GM19438 (cell line): ENCODE results near the gene MANBA.
"Not testable (repeated sequence)": the region's sequence is repeated elsewhere in the genome, so short reads cannot be mapped to it uniquely, and the experiment has no call there.

Experiments
- ATAC-seq: cut with Tn5 transposase; IDR thresholded peaks from one replicate; pipeline ENCODE4 v1.9.1; 2021; ENCODE audit warnings: low read depth; ENCODE audit not compliant: unreplicated experiment

The MANBA gene

DNA sequence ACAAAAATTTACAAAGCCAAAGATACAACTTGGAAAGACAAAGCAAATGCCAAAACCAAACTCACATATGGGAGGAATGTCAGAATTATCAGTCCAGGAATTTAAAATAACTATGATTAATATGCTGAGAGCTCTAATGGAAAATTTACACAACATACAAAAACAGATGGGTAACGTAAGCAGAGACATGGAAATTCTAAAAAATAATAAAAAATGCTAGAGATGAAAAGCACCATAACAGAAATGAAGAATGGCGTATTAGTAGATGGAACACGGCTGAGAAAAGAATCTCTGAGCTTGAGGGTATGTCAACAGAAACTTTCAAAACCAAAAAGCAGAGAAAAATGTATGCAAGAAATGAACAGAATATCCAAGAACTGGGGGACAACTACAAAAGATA is 4.1 kb upstream of the MANBA start:
- no peak for ATAC-seq

DNA sequence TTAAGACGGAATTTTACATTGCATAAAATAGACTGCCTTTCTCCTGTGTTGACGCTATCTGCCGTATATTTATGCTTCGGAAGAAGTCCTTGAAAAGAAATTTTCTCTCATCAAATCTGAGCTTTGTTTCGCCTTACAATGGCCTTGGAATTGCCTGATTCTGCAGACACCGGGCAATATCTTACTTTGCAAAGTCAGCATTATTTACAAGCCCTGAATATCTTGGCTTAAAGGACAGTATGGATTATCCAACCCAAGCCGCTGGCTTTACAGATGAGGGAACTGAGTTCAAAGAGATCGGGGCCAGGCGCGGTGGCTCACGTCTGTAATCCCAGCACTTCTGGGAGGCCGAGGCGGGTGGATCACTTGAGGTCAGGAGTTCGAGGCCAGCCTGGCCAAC is 1.1 kb upstream of the MANBA start:
- ATAC-seq, result no peak

DNA sequence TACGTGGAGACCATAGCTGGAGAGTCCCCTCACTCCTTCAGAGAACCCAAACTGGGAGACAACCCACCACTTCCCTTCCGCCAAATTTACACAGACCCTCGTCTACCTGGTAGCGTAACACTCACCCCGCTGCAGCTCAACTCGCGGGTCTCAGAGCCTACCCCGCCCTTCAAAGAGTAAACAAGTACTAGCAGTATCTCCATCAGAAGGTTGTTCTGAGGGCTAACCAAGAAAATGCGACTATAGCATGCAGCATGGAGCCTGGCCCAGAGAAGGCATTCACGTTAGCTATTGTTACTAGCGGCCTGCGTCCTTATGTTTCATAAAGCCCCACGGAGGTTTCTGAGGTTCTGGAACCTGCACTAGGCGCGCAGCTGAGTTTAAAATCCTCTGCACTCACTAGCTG is 531 bp upstream of the MANBA start:
- ATAC-seq, result peak; percentile 27

DNA sequence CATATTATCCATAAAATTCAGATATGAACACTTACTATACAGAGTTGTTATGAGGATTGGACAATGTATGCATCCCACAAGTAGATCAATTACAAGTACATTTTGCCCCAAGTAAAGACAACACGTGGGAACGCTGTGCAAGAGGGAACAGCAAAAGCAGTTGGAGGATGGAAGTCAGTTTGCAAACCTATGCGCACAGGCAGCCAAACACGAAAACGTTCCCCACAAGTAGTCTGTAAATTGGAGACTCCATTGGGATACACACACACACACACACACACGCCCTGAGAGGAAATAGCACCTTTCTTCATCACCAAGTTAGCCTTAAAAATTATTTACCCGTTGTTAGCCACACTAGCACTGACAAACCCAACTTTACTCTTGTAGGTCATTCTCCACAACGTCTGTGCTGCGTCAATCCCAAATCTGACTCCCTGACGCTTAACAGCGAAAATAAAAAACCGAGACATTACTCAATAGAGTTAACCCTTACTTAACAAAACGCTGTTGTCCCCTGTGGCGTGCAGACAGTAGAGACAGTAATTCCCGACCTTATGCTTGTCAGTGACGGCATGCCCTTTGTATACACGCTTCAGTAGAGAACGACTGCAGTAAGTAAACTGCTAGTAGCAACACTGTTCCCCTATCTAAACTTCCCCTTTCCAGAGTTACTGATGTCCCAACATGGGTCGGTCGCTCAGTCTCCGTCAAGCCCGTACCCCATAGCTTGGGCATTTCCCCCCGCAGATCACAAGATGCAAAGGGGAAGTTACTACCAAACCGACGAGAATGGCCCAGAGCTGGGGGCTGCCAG is 730 bp downstream of the MANBA start:
- ATAC-seq, result peak; percentile 55

DNA sequence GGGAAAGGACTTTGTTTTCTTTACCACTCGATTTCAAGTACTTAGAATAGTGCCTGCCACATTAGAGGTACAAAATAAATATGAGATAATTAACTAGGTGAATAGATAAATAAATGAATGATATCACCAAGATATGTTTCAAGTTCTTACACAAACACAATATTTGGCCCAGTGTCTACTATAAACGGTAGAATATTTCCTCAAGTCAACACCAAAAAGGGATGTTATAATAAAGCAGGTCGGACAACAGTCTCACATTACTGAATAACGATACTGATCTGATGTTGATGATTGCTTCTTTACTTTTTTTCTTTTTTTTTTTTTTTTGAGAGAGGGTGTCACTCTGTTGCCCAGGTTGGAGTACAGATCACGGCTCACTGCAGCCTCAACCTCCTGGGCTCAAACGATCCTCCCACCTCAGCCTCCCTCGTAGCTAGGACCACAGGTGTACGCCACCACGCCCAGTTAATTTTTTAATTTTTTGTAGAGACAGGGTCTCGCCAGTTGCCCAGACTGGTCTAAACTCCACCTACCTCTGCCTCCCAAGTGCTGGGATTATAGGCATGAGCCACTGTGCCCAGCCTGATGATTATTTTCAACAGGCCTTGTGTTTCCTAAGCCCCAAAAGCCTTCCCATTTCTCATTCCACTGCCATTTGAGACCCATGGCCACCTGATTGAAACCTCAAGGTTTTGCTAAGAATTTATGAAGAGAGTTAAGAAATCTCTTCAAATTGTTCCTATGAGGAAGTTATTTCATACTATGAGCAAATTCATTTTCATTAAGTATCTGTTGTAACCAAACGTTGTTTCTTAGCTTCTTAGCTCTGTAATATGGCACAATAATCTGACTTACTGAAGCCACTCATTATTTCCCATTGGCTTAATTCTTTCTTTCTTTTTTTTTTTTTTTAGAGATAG is 2.3 kb downstream of the MANBA start:
- ATAC-seq, result no peak

DNA sequence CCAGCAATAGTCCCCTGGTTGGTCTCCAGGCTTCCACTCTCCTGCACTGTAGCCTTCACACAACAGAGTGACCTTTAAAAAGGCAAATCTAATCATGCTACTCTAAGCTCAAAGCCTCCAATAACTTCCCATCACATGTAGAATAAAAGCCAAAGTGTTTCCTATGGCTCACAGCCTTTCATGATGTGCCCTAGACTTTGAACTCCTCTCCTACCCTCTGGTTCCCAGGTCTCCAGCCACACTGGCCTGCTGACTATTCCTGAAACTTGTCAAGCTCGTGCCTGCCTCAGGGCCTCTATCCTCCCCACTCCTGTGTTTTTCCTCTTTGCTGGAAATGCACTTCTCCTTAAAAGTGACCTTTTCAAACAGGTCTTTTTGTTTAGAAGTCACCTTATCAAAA is 3.1 kb downstream of the MANBA start:
- ATAC-seq, result no peak

DNA sequence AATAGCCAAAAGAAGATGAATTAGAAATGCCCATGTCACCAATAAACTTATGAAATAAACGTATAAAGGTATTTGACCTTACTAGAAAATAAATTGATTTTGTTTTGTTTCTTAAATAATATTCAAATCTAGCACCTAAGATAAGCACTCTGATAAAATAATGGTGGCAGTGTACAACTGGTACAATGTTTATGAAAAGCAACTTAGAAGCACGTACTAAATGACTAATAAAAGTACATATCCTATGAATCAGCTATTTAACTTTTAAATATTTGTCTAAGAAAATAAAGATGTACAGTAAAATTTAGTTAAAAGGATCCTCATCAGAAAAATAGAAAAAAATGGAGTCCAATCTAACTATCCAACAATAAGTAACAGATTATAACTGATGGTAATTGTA is 6.7 kb downstream of the MANBA start:
- ATAC-seq, result no peak

DNA sequence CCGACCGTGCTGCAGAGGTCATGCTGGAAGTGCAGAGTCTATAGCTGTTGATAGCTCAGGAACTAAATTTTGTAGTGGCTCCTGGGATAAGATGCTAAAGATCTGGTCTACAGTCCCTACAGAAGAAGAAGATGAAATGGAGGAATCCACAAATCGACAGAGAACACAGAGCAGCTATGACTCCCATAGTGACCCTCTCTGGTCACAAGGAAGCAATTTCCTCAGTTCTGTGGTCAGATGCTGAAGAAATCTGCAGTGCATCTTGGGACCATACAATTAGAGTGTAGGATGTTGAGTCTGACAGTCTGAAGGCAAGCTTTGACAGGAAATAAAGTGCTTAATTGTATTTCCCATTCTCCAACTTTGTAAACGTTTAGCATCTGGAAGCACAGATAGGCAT is 8.8 kb downstream of the MANBA start:
- ATAC-seq, result no peak

DNA sequence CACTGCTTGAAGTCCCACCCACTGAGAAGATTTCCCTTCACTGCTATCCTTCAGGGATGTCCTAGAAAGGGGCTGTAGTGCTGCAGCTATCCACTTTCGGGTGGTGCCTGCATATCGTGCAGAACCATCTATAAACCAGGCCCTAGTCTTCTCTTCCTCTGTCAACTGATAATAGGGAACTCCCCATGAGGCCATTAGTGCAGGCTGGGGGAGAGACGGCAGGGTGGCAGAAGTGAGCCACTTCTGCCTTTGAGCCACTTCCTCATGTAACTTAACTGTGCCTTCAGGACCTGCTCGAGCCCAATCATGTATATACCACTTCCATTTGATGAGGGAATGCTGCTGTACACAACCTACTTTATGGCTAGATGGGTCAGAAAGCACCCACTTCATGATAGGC is 17.4 kb downstream of the MANBA start:
- peak; percentile 92 for ATAC-seq

DNA sequence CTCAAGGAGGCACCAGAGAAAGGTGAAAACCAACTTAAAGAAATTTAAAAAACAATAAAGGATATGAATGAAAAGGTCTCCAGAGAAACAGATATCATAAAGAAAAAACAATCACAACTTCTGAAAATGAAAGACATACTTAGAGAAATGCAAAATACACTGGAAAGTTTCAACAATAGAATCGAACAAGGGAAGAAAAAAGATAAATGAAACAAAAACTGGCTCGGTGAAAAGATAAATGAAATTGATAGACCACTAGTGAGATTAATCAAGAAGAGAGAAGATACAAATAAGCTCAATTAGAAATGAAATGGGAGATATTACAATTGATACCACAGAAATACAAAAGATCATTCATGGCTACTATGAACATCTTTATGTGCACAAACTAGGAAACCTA is 22.0 kb downstream of the MANBA start:
- not testable (repeated sequence) for ATAC-seq

DNA sequence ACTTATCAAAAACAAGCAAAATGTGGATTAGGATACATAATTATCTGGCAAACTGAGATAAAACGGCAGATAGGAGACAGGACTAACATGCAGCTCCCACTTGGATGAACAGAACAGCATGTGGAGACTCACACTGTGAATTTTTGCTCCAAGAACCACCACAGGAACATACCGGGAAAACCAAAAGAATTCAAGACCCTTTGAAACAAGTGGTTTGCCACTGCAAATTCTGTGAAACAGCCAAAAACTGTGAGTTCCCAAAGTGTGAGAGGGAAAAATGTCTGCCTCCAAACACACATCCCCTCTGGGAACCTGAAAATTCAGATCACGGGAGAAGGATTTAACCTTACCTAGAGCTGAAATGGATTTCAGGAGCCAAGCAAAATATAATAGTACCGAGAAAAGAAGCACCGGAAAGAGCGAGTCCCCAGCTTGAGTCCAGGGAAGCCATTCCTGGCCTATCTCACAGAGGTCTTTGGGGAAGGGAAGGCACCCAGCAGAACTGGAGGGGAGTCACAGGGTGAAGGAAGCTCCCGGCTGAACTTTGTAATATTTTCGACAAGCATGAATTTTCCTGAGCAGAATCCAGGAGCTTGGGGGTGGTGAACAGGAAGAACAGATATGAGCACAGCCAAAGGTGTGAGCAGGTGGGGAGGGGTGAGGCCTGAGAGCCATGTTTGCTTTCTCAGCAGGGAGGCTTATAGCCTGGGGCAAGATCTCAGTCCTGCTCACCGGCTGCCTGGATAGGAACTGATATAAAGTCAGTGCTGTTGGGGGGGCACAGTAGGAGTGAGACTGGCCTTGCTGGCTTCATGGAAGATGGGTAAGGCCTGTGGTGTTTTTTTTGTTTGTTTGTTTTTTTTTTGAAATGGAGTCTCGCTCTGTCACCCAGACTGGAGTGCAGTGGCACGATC is 23.9 kb downstream of the MANBA start:
- no peak for ATAC-seq

DNA sequence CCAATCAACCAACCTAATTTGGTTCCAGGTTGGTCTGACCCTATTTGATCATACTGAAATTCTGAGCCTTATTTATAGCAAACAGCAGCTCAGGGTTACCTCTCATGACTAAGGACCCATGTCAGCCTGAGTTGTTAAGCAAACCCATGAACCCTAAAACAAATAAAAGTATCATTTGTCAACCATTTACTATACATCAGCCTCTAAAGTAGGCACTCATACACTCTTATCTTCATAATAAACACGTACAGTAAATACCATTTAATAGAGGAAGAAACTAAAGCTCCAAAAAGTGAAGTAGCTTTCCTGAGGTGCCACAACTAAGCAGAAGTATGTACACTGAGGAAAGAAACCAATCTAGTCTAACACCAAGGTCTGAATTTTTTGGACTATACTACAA is 25.2 kb downstream of the MANBA start:
- no peak for ATAC-seq

DNA sequence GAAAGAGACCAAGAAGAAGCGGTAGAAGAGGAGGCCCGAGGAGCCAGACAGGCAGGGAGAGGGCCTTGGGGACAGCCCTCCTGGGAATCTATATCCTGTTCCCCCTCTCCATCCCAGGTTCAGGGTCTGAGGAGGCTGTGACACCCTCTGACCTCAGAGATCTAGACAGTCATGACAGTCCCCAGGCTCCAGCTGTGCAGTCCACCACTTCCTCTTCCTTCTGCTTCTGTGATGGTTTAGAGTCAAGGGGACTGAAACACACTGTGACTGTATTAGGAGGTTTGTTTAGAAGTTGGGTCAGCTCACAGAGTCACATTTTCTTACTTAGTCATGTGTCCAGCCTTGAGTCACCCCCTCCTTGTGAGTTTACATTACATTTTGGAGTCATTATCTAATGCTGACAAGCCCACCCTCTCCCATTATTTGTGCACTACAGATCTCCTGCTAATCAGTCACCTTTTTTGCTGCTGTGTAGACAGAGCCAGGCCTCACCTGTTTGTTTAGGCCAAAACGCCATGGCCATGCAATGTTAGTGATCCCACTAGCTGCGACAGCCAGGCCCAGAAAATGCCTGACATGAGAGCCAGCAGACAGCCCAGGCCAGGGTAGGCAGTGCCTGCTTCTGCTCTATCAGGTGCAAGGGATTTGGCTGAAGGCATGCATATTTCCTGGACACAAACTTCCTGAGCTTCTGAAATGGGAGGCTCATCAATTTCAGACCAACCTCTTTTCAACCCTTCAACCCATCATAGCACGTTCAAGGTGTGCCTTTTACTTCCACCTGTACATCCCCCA is 26.0 kb downstream of the MANBA start:
- ATAC-seq, result peak; percentile 99

DNA sequence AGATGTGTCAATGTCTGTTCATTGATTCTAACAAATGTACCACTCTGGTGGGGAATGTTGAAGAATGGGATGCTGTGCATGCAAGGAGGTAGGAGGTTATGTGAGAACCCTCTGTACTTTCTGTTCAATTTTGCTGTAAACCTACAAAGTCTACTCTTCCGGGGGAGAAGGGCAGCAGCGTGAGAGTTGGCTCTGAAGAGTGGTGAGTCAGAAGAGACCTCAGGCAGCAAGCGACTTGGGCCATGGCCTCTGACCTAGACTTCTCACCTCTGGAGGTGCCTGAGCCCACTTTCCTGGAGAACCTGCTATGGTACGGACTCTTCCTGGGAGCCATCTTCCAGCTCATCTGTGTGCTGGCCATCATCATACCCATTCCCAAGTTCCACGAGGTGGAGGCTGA is 26.7 kb downstream of the MANBA start:
- ATAC-seq, result peak; percentile 36

DNA sequence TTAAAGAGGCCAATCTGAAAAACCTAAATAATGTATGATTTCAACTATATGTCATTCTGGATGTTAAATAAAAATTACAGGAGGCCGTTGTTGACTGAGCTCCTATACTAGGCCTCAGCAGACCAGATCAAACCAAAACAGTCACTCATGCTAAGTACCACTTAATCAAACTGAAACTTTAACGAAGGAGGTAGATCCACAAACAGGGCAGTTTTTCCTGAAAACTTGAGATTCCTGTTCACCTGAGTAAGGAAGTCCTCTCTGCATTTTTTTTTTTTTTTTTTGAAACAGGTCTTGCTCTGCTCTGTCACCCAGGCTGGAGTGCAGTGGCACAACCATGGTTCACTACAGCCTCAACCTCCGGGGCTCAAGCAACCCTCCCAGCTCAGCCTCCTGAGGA is 27.7 kb downstream of the MANBA start:
- no peak for ATAC-seq

DNA sequence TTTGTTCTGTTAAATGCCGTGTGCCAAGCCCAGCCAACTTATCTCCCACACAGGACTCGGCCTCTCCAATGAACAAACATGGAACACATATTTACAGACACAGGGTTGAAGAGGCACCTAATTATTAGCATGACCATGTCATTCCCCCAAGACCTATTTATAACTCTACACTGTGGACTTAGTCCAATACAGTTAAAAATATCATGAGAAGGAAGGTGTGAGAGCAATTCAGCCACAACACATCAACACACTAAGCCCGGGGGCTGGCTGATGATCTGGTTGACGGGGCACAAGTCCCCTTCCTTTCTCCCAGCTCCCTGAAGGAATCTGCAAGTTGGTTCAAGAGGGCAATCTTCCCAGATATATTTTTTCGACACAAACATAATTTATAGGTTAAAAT is 28.1 kb downstream of the MANBA start:
- ATAC-seq, result no peak

DNA sequence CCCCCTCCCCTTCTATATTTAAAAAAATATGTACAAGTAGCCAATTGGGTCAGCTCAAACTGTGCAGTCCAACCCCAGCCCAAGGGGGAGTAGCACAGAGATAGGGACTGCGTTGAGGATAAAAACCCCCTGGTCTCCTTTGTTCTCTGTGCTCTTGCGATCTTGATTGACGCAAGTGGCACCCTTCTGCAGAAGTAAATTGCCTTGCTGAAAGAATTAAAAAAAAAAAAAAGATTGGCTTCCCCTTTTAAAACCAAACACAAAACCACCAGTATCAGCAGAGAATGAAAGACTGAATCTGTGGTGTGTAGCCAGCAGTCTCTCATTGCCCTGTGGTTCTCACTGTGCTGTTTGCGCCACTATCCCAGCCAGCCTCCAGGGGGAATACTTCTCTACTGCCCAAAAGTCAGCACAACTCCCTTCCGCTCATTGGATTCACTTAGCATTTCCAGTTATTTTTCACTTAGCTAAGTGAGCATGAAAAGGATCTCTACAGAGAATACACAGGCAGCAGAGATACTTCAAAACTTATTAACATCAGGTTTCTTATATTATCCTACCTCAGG is 29.7 kb downstream of the MANBA start:
- ATAC-seq, result no peak

DNA sequence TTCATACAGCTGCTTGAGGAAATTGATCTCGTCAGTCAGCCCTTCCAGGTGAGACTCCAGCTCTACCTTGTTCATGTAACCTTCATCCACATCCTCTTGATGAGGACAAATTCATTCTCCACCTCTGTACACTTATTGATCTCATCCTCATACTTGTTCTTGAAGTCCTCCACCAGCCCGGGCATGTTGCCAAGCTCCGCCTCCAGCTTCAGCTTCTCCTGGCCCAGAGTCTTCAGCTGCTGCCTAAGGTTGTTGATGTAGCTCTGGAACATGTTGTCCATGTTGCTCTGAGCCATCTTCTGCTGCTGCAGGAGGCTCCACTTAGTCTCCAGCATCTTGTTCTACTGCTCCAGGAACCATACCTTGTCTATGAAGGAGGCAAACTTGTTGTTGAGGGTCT is 31.3 kb downstream of the MANBA start:
- ATAC-seq, result not testable (repeated sequence)

DNA sequence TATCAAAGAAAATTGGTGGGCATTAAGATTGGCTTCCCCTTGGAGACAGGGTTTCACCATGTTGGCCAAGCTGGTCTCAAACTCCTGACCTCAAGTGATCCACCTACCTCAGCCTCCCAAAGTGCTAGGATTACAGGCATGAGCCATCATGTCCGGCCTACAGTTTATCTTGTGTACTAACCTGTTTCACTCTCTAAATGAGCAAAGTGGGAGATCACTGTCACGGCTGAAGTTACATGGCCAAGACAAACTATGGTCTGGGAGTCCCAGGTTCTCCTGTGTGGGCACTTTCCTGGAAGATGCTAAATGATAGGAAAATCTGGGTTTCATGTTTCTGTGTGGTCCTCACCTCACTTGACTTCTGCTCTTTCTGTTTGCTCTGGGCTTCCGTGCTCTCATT is 33.8 kb downstream of the MANBA start:
- ATAC-seq, result not testable (repeated sequence)

DNA sequence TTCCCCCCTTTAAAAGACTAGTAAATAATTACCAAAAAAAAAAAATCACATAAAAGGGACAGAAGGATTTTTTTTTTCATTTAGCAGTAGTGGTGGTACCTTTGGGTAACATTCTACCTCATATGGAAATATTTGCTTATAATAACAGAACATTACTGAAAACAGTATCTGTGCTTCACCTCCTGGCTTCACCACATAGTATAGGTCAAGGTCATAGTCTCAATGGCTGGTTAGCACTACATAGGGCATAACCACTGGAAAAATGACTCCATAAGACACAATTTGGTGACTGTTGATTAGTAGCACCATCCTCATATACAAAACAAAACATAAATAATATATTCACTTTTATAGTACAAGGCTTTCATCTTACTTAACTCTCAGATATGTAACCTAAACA is 34.7 kb downstream of the MANBA start:
- ATAC-seq, result no peak
